GM12892 (cell line): ENCODE data around the gene GJA5.

Experiments
- POLR2A ChIP-seq: IDR thresholded peaks from 2 replicates; pipeline ENCODE4 v1.6.1; 2011; ENCODE audit warnings: low read depth, low read length, control low read depth
- POLR2AphosphoS5 ChIP-seq: IDR thresholded peaks from 2 replicates; pipeline ENCODE4 v1.6.1; 2011; ENCODE audit warnings: low read depth, low read length, control low read depth
- TAF1 ChIP-seq: IDR thresholded peaks from 2 replicates; pipeline ENCODE4 v1.6.1; 2011; ENCODE audit warnings: low read depth, mild to moderate bottlenecking, control low read depth, low read length, borderline replicate concordance

DNA sequence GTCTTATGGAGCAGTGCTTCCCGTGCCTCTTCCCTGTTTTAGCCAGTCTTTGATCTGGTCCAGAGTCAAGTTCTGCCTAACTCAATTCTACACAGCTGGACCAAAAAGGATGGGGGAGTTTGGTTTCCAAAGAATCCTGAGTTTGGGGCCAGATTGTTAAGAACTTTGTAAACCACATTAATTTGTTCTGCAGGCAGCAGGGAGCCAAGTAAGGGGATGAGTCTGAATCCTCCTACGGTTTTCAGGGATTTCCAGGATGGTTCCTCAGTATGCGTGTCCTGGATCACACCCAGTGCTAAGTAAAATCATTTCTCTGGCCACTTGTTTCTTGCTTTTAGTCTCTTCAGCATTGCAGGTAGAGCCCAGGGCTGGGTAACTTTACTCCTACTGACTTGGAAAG is 26.1 kb upstream of the GJA5 start:
- TF ChIP-seq TAF1: no peak
- TF ChIP-seq POLR2A: no peak
- no peak for TF ChIP-seq POLR2AphosphoS5
